Measurements from ENCODE around the gene SLC50A1.

SLC50A1 gene

DNA sequence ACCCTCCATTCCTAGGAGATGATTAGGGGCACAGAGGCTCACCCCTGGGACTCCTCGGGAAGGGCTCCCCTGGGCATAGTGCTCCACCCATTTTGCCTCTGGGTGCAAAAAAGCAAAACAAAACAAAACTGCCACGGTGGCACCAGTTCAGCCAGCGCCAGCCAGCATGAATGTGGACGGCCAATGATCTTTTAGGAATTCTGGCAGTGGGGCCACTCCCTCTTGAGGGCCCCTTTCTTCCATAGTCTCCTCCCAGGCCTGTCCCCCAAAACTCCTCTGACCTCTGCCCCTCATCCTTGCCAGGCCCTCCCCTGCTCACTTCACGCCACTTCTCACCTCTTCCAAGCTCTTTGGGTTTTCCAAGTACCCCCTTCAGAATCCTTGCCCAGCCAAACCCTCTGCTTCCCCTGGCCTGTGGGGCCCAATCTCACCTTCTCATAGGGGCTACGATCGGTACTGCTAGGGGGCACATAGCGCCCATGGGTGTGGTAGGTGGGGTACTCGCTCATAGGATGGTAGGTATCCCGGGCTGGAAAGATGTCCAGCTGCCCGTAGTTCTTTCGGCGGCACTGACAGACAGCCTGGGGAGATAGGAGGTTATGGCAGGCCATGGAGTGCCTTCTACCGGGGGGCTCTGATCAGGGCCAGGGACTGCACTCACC, 51.3 kb downstream of the SLC50A1 start:
- no peak overlapping the region for H3K27ac ChIP-seq
- TF ChIP-seq, protein P1, sequence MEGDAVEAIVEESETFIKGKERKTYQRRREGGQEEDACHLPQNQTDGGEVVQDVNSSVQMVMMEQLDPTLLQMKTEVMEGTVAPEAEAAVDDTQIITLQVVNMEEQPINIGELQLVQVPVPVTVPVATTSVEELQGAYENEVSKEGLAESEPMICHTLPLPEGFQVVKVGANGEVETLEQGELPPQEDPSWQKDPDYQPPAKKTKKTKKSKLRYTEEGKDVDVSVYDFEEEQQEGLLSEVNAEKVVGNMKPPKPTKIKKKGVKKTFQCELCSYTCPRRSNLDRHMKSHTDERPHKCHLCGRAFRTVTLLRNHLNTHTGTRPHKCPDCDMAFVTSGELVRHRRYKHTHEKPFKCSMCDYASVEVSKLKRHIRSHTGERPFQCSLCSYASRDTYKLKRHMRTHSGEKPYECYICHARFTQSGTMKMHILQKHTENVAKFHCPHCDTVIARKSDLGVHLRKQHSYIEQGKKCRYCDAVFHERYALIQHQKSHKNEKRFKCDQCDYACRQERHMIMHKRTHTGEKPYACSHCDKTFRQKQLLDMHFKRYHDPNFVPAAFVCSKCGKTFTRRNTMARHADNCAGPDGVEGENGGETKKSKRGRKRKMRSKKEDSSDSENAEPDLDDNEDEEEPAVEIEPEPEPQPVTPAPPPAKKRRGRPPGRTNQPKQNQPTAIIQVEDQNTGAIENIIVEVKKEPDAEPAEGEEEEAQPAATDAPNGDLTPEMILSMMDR (conservative IDR thresholded peaks at IDR 0.05): no peak

DNA sequence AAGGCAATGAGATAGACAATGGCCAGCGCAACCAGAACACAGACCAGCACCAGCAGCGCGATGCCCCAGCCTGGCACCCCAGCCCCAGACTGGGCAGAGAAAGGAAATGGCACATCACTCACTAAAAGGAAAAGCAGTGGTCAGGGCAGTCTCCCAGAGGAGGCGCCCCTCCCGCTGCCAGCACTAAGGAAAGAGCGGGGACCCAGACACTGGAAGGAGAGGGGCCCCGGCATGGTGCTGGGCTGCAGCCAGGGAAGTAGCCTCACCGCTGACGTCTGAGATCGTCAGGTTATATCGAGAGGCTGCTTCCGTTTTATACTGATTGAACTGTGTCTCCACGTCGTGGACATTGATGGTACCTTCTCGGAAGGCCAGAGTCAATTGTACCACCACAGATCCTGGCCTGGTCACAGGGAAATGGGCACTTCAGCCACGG, 51.8 kb downstream of the SLC50A1 start:
- no peak overlapping the region for H3K27ac ChIP-seq
- TF ChIP-seq, protein P1 (conservative IDR thresholded peaks at IDR 0.05): no peak

DNA sequence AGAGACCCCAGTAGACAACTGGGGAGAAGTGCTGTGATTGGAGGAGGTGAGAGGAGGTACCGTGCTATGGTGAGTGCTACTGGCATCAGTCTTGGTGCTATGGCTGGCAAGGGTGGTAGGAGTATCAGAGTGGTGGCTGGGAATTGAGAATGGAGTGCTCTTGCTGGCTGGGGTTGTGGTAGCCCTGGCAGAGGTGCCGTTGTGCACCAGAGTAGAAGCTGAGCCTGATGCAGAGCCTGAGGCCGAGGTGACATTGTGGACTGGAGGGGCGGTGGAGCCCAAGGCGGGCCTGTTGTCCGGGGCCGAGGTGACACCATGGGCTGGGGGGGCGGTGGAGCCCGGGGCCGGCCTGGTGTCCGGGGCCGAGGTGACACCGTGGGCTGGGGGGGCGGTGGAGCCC, 52.6 kb downstream of the SLC50A1 start:
- H3K27ac ChIP-seq: no peak overlapping the region
- TF ChIP-seq, protein P1 (conservative IDR thresholded peaks at IDR 0.05): no peak

All from VCaP (cell line).